Calu3 (cell line): ENCODE measurements around the gene TECPR2. TPM values are rescaled to one million over a fixed set of nuclear protein-coding genes. Genes with fewer than 3 reads are reported as not detected.

ENCODE experiments used
- BruUV-seq: library from RNA; stranded (reverse); fragments of 400-500 nt; replicated peaks from 2 replicates; lab custom pipeline; 2021; lab: Mats Ljungman, UMichigan
- CTCF ChIA-PET: fragments of 300-600 bp; sonication (Branson Sonifier 250); formaldehyde crosslinking; loops from one replicate; lab custom pipeline; 2022; ENCODE audit warnings: antibody characterized with exemption; lab: Charles Lee
- DNase-seq: peaks from one replicate; pipeline ENCODE4 v3.0.0; 2022
- H3K27ac Mint-ChIP-seq: one replicate; pipeline ENCODE4 v1.8.0; 2022; ENCODE audit warnings: mixed read lengths; ENCODE audit not compliant: unreplicated experiment
- H3K27me3 Mint-ChIP-seq: one replicate; pipeline ENCODE4 v1.8.0; 2022; ENCODE audit warnings: mixed read lengths; ENCODE audit not compliant: unreplicated experiment
- H3K36me3 Mint-ChIP-seq: one replicate; pipeline ENCODE4 v1.8.0; 2022; ENCODE audit warnings: mild to moderate bottlenecking, moderate library complexity, mixed read lengths; ENCODE audit not compliant: insufficient read depth, unreplicated experiment
- H3K4me1 Mint-ChIP-seq: one replicate; pipeline ENCODE4 v1.8.0; 2022; ENCODE audit warnings: mild to moderate bottlenecking, low read depth, mixed read lengths; ENCODE audit not compliant: unreplicated experiment
- H3K4me3 Mint-ChIP-seq: one replicate; pipeline ENCODE4 v1.8.0; 2022; ENCODE audit warnings: mild to moderate bottlenecking, low read depth, moderate library complexity, mixed read lengths; ENCODE audit not compliant: unreplicated experiment
- H3K9me3 Mint-ChIP-seq: one replicate; pipeline ENCODE4 v1.8.0; 2022; ENCODE audit warnings: low read depth, mixed read lengths; ENCODE audit not compliant: unreplicated experiment
- CTCF ChIP-seq: fragments of 200-600 bp; IDR thresholded peaks from one replicate; pipeline ENCODE4 v1.8.0; 2022; ENCODE audit warnings: antibody characterized with exemption; ENCODE audit not compliant: unreplicated experiment
- intact Hi-C: fragments of 100-400 bp; cut with micrococcal nuclease; formaldehyde crosslinking; loops from one replicate; pipeline ENCODE4 v1.10.0; 2022; ENCODE audit not compliant: unreplicated experiment
- total RNA-seq: library from RNA; stranded (reverse); gene quantifications from 2 replicates; pipeline ENCODE4 v1.2.3, GENCODE V29; 2022

TECPR2 gene
- total RNA-seq, 1 experiment from 2014 or later, result 21.7 TPM

DNA sequence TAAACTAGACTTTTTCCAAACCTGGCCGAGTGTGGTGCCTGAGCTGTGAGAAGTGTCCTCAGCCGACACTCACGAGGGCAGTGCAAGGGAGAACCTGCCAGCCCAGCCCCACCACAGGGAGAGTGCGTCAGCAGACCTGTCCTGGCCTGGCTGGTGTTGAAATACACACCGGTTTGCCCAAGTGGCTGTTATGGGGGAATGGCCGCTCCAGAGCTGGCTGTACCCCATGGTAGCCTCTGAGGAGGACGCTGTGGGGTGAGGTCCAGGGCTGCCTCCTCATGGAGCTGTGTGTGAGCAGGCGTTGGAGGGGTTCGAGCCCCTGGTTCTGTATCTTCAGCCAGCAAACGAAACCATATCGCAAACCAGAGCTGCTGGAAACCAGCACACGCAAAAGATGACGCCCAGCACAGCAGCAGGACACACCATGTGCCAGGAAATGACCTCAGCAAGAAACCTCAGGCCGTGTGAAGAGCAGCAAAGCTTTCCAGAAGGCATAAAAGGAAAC is 137.5 kb downstream of the TECPR2 start:
- no peaks in the 10 kb centered on the region for H3K4me1 Mint-ChIP-seq
- no peak overlapping the region for H3K4me3 Mint-ChIP-seq
- peaks cover 6% of the 10 kb centered on the region for H3K36me3 Mint-ChIP-seq
- no peak overlapping the region for H3K27ac Mint-ChIP-seq
- no peaks in the 10 kb centered on the region for H3K9me3 Mint-ChIP-seq
- no TSS peak for BruUV-seq
- no peak for DNase-seq
- intact Hi-C loops, result no loop called here
- H3K27me3 Mint-ChIP-seq, result no peaks in the 10 kb centered on the region
- TF ChIP-seq CTCF, result no peak
- CTCF ChIA-PET, result no interaction called here

DNA sequence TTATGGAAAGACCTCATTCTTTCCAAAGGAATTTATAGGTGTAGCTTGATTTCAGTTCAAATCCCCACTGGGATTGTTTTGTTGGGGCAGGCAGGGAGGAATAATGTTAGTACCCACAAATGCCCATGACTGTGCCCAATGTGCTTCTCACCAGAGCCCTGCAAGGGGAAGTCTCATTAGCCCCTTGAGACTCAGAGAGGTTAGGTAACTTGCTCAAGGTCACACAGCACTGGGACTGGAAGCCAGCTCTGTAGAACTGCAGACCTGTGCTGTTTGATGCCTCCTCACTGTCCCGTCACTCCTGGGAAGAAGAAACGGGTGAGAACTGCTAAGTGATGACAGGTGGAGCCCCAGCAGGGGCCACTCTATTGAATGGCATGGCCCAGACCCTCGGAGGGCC is 138.0 kb downstream of the TECPR2 start:
- intact Hi-C loops, result no loop called here
- peaks cover 11% of the 10 kb centered on the region for H3K36me3 Mint-ChIP-seq
- H3K27me3 Mint-ChIP-seq, result no peaks in the 10 kb centered on the region
- DNase-seq, result no peak
- no peaks in the 10 kb centered on the region for H3K9me3 Mint-ChIP-seq
- no peak for TF ChIP-seq CTCF
- no peaks in the 10 kb centered on the region for H3K4me1 Mint-ChIP-seq
- H3K4me3 Mint-ChIP-seq, result no peak overlapping the region
- no peak overlapping the region for H3K27ac Mint-ChIP-seq
- CTCF ChIA-PET, result no interaction called here
- no TSS peak for BruUV-seq

DNA sequence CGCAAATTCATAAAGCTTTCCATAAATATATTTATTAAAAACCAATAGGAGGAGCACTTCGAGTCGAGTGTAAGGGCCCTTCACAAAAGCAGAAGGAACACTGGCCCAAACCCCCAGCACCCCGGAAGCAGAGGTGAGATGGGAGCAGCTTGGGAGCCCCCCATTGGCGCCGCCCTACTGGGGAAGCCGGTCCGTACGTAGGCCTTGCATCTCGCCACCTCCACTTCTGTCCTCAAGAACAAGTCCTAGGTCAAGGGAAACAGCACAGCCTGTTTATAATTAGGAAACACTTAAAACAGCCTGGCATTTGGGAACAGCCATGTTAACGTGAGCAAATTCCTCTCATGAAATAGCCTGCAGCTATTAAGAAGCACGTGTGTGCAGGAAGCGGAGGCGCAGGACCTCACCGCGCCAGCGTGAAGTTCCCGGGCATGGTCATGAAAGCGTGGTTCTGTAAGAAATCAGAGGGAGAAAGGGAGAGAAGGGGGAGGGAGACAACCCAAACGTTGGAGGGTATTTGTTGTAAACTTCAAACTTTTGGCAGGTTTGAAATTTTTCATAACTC is 139.1 kb downstream of the TECPR2 start:
- CTCF ChIA-PET, result no interaction called here
- TF ChIP-seq CTCF, result no peak
- H3K4me3 Mint-ChIP-seq, result no peak overlapping the region
- H3K4me1 Mint-ChIP-seq, result no peaks in the 10 kb centered on the region
- intact Hi-C loops, result no loop called here
- peaks cover 16% of the 10 kb centered on the region for H3K36me3 Mint-ChIP-seq
- no peak for DNase-seq
- no peak overlapping the region for H3K27ac Mint-ChIP-seq
- BruUV-seq, result no TSS peak
- H3K27me3 Mint-ChIP-seq, result no peaks in the 10 kb centered on the region
- H3K9me3 Mint-ChIP-seq, result no peaks in the 10 kb centered on the region

- peaks cover 16% of the 10 kb centered on the region for H3K36me3 Mint-ChIP-seq
- no peak overlapping the region for H3K27ac Mint-ChIP-seq
- no peak for DNase-seq
- no TSS peak for BruUV-seq
- no peaks in the 10 kb centered on the region for H3K27me3 Mint-ChIP-seq
- no peak for TF ChIP-seq CTCF
- H3K9me3 Mint-ChIP-seq, result no peaks in the 10 kb centered on the region
- CTCF ChIA-PET, result no interaction called here
- H3K4me1 Mint-ChIP-seq, result no peaks in the 10 kb centered on the region
- no peak overlapping the region for H3K4me3 Mint-ChIP-seq
- intact Hi-C loops, result no loop called here
Observed at GRCh38 chr14:102502571-102502970, 139.8 kb downstream of the TECPR2 start.
